HG02588 (cell line): ENCODE data around the gene STAT6.

Source experiments
- ATAC-seq: cut with Tn5 transposase; IDR thresholded peaks from one replicate; pipeline ENCODE4 v1.9.1; 2021; ENCODE audit warnings: mild to moderate bottlenecking, moderate library complexity; ENCODE audit not compliant: unreplicated experiment

The STAT6 gene

GRCh38 chr12:57105011-57105753 is 6.0 kb downstream of the STAT6 start:
- no peak for ATAC-seq

GRCh38 chr12:57104292-57104910 is 6.8 kb downstream of the STAT6 start:
- ATAC-seq, result no peak

GRCh38 chr12:57103856-57104255 is 7.3 kb downstream of the STAT6 start:
- ATAC-seq, result no peak

GRCh38 chr12:57101892-57102695 is 9.1 kb downstream of the STAT6 start:
- no peak for ATAC-seq

- ATAC-seq, result no peak
Measured at GRCh38 chr12:57099766-57100165, 11.4 kb downstream of the STAT6 start.

GRCh38 chr12:57099047-57099714 is 12.0 kb downstream of the STAT6 start:
- no peak for ATAC-seq

GRCh38 chr12:57098546-57098945 is 12.6 kb downstream of the STAT6 start:
- ATAC-seq, result no peak

- no peak for ATAC-seq
Measured at GRCh38 chr12:57097554-57097835, 13.7 kb downstream of the STAT6 start.

- no peak for ATAC-seq
Measured at GRCh38 chr12:57096748-57097553, 14.2 kb downstream of the STAT6 start.

- ATAC-seq, result no peak
Measured at GRCh38 chr12:57096099-57096572, 15.0 kb downstream of the STAT6 start.

- ATAC-seq, result no peak
Measured at GRCh38 chr12:57095440-57095839, 15.7 kb downstream of the STAT6 start.

GRCh38 chr12:57094208-57095160 is 16.7 kb downstream of the STAT6 start:
- no peak for ATAC-seq

GRCh38 chr12:57093415-57094207 is 17.6 kb downstream of the STAT6 start:
- ATAC-seq, result peak; percentile 33

- ATAC-seq, result no peak
Measured at GRCh38 chr12:57092876-57093414, 18.2 kb downstream of the STAT6 start.

- ATAC-seq, result no peak
Measured at GRCh38 chr12:57092529-57092862, 18.7 kb downstream of the STAT6 start.

- ATAC-seq, result no peak
Measured at GRCh38 chr12:57091638-57092528, 19.3 kb downstream of the STAT6 start.

- ATAC-seq, result no peak
Measured at GRCh38 chr12:57090924-57091637, 20.1 kb downstream of the STAT6 start.
